KMS-11 (cell line): Measurements from ENCODE around the gene CYBC1.
"Not testable (repeated sequence)": the region's sequence is repeated elsewhere in the genome, so short reads cannot be mapped to it uniquely, and the experiment has no call there.

Source experiments
- H2AFZ ChIP-seq: fragments of 200-600 bp; sonication (generic); 2 replicates; pipeline ENCODE4 v1.6.1; 2016; ENCODE audit warnings: antibody characterized with exemption, mixed run types, low read depth
- H3K27ac ChIP-seq: fragments of 200-600 bp; sonication (generic); 2 replicates; pipeline ENCODE4 v1.6.1; 2016; ENCODE audit warnings: mild to moderate bottlenecking, mixed run types
- H3K27me3 ChIP-seq: fragments of 200-600 bp; sonication (generic); 2 replicates; pipeline ENCODE4 v1.6.1; 2017; ENCODE audit warnings: mild to moderate bottlenecking, low read depth, mixed run types, moderate library complexity; ENCODE audit not compliant: insufficient read depth
- H3K36me3 ChIP-seq: fragments of 200-600 bp; sonication (generic); 2 replicates; pipeline ENCODE4 v1.6.1; 2017; ENCODE audit warnings: mild to moderate bottlenecking, mixed run types; ENCODE audit not compliant: insufficient read depth
- H3K4me1 ChIP-seq: fragments of 200-600 bp; sonication (generic); 2 replicates; pipeline ENCODE4 v1.6.1; 2016; ENCODE audit warnings: mild to moderate bottlenecking, low read depth, mixed run types; ENCODE audit not compliant: poor library complexity, severe bottlenecking
- H3K4me2 ChIP-seq: fragments of 200-600 bp; sonication (generic); 2 replicates; pipeline ENCODE4 v1.7.0; 2016; ENCODE audit warnings: mild to moderate bottlenecking, mixed run types
- H3K4me3 ChIP-seq: fragments of 200-600 bp; sonication (generic); IDR thresholded peaks from 2 replicates; pipeline ENCODE4 v1.6.1; 2017; ENCODE audit warnings: low read depth, low read length, mixed read lengths; ENCODE audit not compliant: insufficient read depth
- H3K79me2 ChIP-seq: fragments of 200-600 bp; sonication (generic); 2 replicates; pipeline ENCODE4 v1.6.1; 2016; ENCODE audit warnings: low read depth, mixed run types; ENCODE audit not compliant: insufficient read depth
- H3K9ac ChIP-seq: fragments of 200-600 bp; sonication (generic); 2 replicates; pipeline ENCODE4 v1.6.1; 2016; ENCODE audit warnings: mild to moderate bottlenecking, mixed run types
- H4K20me1 ChIP-seq: fragments of 200-600 bp; sonication (generic); 2 replicates; pipeline ENCODE4 v1.6.1; 2016; ENCODE audit warnings: mild to moderate bottlenecking, mixed run types; ENCODE audit not compliant: insufficient read depth
- CTCF ChIP-seq: fragments of 200-600 bp; sonication (generic); conservative IDR thresholded peaks from 2 replicates; pipeline ENCODE4 v1.6.1; 2017; ENCODE audit warnings: low read depth, mild to moderate bottlenecking, antibody characterized with exemption, low read length, moderate library complexity, mixed read lengths

Gene CYBC1

GRCh38 chr17:82461827-82462524 lies 11.4 kb upstream of the CYBC1 start:
- H3K27ac ChIP-seq: no peak overlapping the region
- H2AFZ ChIP-seq: no peak overlapping the region
- H3K79me2 ChIP-seq: peaks cover 18% of the 10 kb centered on the region; the same call in 1 of the 2 replicates
- no peaks in the 10 kb centered on the region for H3K36me3 ChIP-seq
- no peak overlapping the region for H3K4me3 ChIP-seq
- peaks cover 31% of the 10 kb centered on the region for H3K4me1 ChIP-seq
- no peaks in the 10 kb centered on the region for H4K20me1 ChIP-seq
- no peak for TF ChIP-seq CTCF
- H3K4me2 ChIP-seq: no peak overlapping the region
- H3K27me3 ChIP-seq: no peaks in the 10 kb centered on the region
- no peak overlapping the region for H3K9ac ChIP-seq

- H4K20me1 ChIP-seq, H3K27ac ChIP-seq, H2AFZ ChIP-seq, H3K4me3 ChIP-seq, H3K9ac ChIP-seq, H3K36me3 ChIP-seq, H3K27me3 ChIP-seq: not testable (repeated sequence)
- Histone ChIP-seq H3K4me2 (peak overlapping the region; percentile 77), H3K79me2 (peaks cover 18% of the 10 kb centered on the region; the same call in 1 of the 2 replicates), H3K4me1 (peaks cover 45% of the 10 kb centered on the region)
Observed at GRCh38 chr17:82459936-82460335, 9.4 kb upstream of the CYBC1 start.

GRCh38 chr17:82458885-82459424 lies 8.4 kb upstream of the CYBC1 start:
- no peaks in the 10 kb centered on the region for H3K27me3 ChIP-seq
- peak overlapping the region; percentile 99 for H3K9ac ChIP-seq
- no peaks in the 10 kb centered on the region for H3K36me3 ChIP-seq
- TF ChIP-seq CTCF: no peak
- H3K4me2 ChIP-seq: peak overlapping the region; percentile 77
- no peak overlapping the region for H3K4me3 ChIP-seq
- no peaks in the 10 kb centered on the region for H4K20me1 ChIP-seq
- peak overlapping the region; percentile 61 for H2AFZ ChIP-seq
- H3K4me1 ChIP-seq: peaks cover 37% of the 10 kb centered on the region
- H3K27ac ChIP-seq: peak overlapping the region; percentile 99
- peaks cover 18% of the 10 kb centered on the region; the same call in 1 of the 2 replicates for H3K79me2 ChIP-seq

DNA sequence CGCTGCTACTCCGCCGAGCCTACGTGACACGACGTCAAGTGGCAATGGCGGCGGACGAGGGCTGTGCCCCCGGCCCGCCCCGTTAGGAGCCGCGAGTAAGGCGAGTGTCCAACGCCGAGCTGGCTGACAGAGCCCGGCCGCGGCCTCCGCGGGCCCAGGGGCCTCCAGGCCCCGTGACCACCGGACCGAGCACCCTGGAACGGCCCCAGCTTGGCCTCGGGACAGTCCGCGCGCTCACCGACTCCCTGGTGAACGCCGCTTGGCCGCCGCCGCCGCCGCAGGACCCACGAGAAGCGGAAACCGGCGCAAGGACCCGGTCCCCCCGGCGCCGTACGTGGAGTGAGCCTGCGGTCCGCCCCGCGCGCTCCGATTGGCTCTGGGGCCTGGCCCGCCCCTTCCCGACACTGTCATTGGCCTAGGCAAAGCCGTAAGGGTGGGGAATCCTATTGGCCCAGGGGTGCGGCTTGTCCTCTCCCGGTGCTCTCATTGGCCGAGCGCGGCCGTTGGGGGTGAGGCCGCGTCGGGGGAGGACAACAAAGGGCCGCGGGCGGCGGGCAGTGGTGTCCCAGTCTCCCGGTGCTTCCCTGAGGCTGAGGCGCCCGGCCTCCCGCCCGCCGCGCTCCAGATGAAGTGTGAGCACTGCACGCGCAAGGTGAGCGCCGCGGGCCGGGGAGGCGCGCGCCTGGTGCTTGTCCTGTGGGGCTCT lies 7.8 kb upstream of the CYBC1 start, which contains the start of gene NARF:
Gene NARF, plus strand, starts transcription at position 563 of the 706 bp plus-strand sequence. Its CDS starts 63 bp downstream, at position 626.
- H3K27ac ChIP-seq: peak within 1 kb of the TSS; percentile 99
- peak within 1 kb of the TSS; percentile 3 for H3K4me3 ChIP-seq
- no peaks in the 10 kb centered on the region for H3K27me3 ChIP-seq
- H3K79me2 ChIP-seq: peaks cover 18% of the 10 kb centered on the region; the same call in 1 of the 2 replicates
- no peak for TF ChIP-seq CTCF
- H3K4me1 ChIP-seq: peaks cover 37% of the 10 kb centered on the region
- no peaks in the 10 kb centered on the region for H4K20me1 ChIP-seq
- peak within 1 kb of the TSS; percentile 78 for H3K4me2 ChIP-seq
- H2AFZ ChIP-seq: peak within 1 kb of the TSS; percentile 61
- H3K9ac ChIP-seq: peak within 1 kb of the TSS; percentile 99
- H3K36me3 ChIP-seq: no peaks in the 10 kb centered on the region
